Endothelial cell (in vitro differentiated cells): Measurements from ENCODE around the gene DACT2. TPM values are rescaled to one million over a fixed set of nuclear protein-coding genes. Genes with fewer than 3 reads are reported as not detected.

Source experiments
- DNase-seq: peaks from one replicate; pipeline ENCODE4 v3.0.0; 2021; ENCODE audit warnings: low spot score
- H3K27ac Mint-ChIP-seq: one replicate; pipeline ENCODE4 v1.8.0; 2021; ENCODE audit warnings: mixed read lengths, inconsistent platforms; ENCODE audit not compliant: unreplicated experiment
- H3K27me3 Mint-ChIP-seq: one replicate; pipeline ENCODE4 v1.8.0; 2021; ENCODE audit warnings: mild to moderate bottlenecking, moderate library complexity, mixed read lengths, inconsistent platforms; ENCODE audit not compliant: unreplicated experiment
- H3K36me3 Mint-ChIP-seq: one replicate; pipeline ENCODE4 v1.8.0; 2021; ENCODE audit warnings: mild to moderate bottlenecking, low read depth, mixed read lengths, inconsistent platforms; ENCODE audit not compliant: unreplicated experiment
- H3K4me1 Mint-ChIP-seq: one replicate; pipeline ENCODE4 v1.8.0; 2021; ENCODE audit warnings: mild to moderate bottlenecking, mixed read lengths, inconsistent platforms; ENCODE audit not compliant: unreplicated experiment
- H3K4me3 Mint-ChIP-seq: one replicate; pipeline ENCODE4 v1.8.0; 2021; ENCODE audit warnings: mild to moderate bottlenecking, mixed read lengths, inconsistent platforms; ENCODE audit not compliant: unreplicated experiment
- H3K9me3 Mint-ChIP-seq: one replicate; pipeline ENCODE4 v1.8.0; 2021; ENCODE audit warnings: mixed read lengths, inconsistent platforms; ENCODE audit not compliant: unreplicated experiment
- CTCF ChIP-seq: fragments of 200-600 bp; sonication (generic); IDR thresholded peaks from one replicate; pipeline ENCODE4 v1.5.0; 2021; ENCODE audit warnings: antibody characterized with exemption; ENCODE audit not compliant: unreplicated experiment
- total RNA-seq: library from RNA; stranded (reverse); fragmentation: NEBNext Ultra II Directional; extraction: Animal tissue kit (Norgen Biotek cat#: 25700); gene quantifications from one replicate; pipeline ENCODE4 v1.2.1, GENCODE V29; 2021; ENCODE audit not compliant: unreplicated experiment

DACT2 gene
- total RNA-seq, 1 donor from 2014 or later: 0.23 TPM

- Mint-ChIP-seq H3K9me3 (no peaks in the 10 kb centered on the region), H3K27me3 (peaks cover 6% of the 10 kb centered on the region), H3K4me1 (peaks cover 19% of the 10 kb centered on the region), H3K4me3 (no peak overlapping the region), H3K36me3 (no peaks in the 10 kb centered on the region), H3K27ac (no peak overlapping the region)
- TF ChIP-seq CTCF: no peak
- DNase-seq: no peak
These were observed 8.6 kb downstream of the DACT2 start for GRCh38 chr6:168310945-168311344.

GRCh38 chr6:168310403-168310802, 9.2 kb downstream of the DACT2 start:
- no peak overlapping the region for H3K27ac Mint-ChIP-seq
- H3K9me3 Mint-ChIP-seq: no peaks in the 10 kb centered on the region

GRCh38 chr6:168309997-168310396, 9.6 kb downstream of the DACT2 start:
- H3K36me3 Mint-ChIP-seq: no peaks in the 10 kb centered on the region
- H3K9me3 Mint-ChIP-seq: no peaks in the 10 kb centered on the region
- peaks cover 6% of the 10 kb centered on the region for H3K27me3 Mint-ChIP-seq
- H3K27ac Mint-ChIP-seq: no peak overlapping the region
- H3K4me1 Mint-ChIP-seq: peaks cover 19% of the 10 kb centered on the region
- H3K4me3 Mint-ChIP-seq: no peak overlapping the region
- DNase-seq: no peak
- no peak for TF ChIP-seq CTCF

More at GRCh38 chr6:168310403-168310802, 9.2 kb downstream of the DACT2 start:
- Mint-ChIP-seq H3K27me3 (peaks cover 6% of the 10 kb centered on the region), H3K36me3 (no peaks in the 10 kb centered on the region), H3K4me3 (no peak overlapping the region), H3K4me1 (peaks cover 19% of the 10 kb centered on the region)
- DNase-seq: no peak
- TF ChIP-seq CTCF: no peak

GRCh38 chr6:168309183-168309582, 10.4 kb downstream of the DACT2 start:
- TF ChIP-seq CTCF: no peak
- Mint-ChIP-seq H3K36me3 (no peaks in the 10 kb centered on the region), H3K27ac (no peak overlapping the region), H3K27me3 (peaks cover 6% of the 10 kb centered on the region), H3K9me3 (no peaks in the 10 kb centered on the region), H3K4me1 (peaks cover 15% of the 10 kb centered on the region), H3K4me3 (no peak overlapping the region)
- no peak for DNase-seq

GRCh38 chr6:168308390-168309144, 11.0 kb downstream of the DACT2 start:
- H3K27me3 Mint-ChIP-seq: peaks cover 6% of the 10 kb centered on the region
- no peak overlapping the region for H3K4me3 Mint-ChIP-seq
- no peaks in the 10 kb centered on the region for H3K36me3 Mint-ChIP-seq
- DNase-seq: no peak
- no peak for TF ChIP-seq CTCF
- no peaks in the 10 kb centered on the region for H3K9me3 Mint-ChIP-seq
- peaks cover 9% of the 10 kb centered on the region for H3K4me1 Mint-ChIP-seq
- no peak overlapping the region for H3K27ac Mint-ChIP-seq
